Measurements from ENCODE around the gene ENTREP3. TPM values are rescaled to one million over a fixed set of nuclear protein-coding genes. Genes with fewer than 3 reads are reported as not detected.
A peak's percentile ranks its signal among the peaks of the same experiment; 100 is the strongest.
"Not testable (repeated sequence)": the region's sequence is repeated elsewhere in the genome, so short reads cannot be mapped to it uniquely, and the experiment has no call there.

Gene ENTREP3
- total and polyA plus RNA-seq, 5 donors: 9.4 to 22.3 (median 14.6) TPM

DNA sequence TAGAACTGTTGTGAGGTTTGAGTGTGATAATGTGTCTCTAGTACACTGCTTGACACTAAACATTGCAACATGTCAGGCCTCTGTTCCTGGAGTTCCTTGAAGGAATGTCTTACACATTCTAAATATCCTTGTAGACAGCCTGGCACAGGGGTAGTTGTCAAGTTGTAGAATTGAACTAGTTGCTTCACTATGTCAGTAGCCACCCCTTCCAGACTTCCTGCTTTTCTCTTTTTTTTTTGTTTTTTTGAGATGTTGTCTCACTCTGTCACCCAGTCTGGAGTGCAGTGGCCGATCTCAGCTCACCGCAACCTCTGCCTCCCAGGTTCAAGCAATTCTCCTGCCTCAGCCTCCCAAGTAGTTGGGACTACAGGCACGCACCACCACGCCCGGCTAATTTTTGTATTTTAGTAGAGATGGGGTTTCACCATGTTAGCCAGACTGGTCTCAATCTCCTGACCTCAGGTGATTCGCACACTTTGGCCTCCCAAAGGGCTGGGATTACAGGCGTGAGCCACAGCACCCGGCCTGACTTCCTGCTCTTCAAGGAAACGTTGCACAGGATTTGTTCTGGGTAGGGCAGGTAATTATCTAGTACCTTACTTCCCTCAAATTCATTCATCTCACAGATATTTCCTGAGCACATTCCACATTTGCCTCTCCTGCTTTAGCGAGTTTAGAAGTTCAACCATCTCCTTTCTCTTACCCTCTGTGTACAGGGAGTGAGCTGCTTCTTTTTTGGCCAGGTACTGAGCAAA, 34.9 kb downstream of the ENTREP3 start:
- H3K27ac ChIP-seq (ENCODE audit: low read length); ATAC-seq; H3K27me3 ChIP-seq (ENCODE audit: control insufficient read depth, insufficient read depth); DNase-seq; H3K9me3 ChIP-seq (ENCODE audit: control insufficient read depth, low read length); H3K4me1 ChIP-seq (ENCODE audit: control insufficient read depth, insufficient read depth, low read length); H3K4me3 ChIP-seq (ENCODE audit: low read length): not testable (repeated sequence)
- intact Hi-C loops (cut with DNase I): loop anchor here in 2 of 4 donors (10.0 kb wide), 1 partner anchor 46 kb away; the partner anchor contains the start of genes KRTCAP2 (in 2 of the 2) and TRIM46 (in 2 of the 2)
- WGBS: 84% methylated on average over 10 of the region's 10 CpGs

DNA sequence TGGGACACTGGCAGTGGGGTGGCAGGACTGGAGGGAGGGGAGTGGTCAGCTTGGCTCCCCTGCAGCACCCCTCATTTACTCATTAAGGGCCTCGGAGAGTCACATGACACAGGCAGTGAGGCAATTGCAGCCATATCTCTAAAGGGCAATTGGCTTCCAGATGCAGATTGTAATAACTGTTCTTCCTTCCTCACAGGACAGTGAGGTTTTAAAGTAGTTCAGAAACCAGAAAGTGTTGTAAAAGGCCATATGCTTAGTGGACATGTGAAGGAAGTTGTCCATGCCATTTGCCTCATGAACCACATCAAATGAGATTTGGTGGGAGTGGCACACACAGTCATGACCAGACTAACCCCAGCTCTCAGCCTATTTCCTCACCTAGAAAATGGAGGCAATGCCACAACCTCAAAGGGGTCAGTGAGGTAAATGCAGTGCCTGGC, 35.7 kb downstream of the ENTREP3 start:
- DNase-seq: no peak
- peak overlapping the region; percentile 27 for H3K27ac ChIP-seq (ENCODE audit: low read length)
- peak in 1 of 2 donors; percentile 56 for ATAC-seq
- no peaks in the 10 kb centered on the region for H3K27me3 ChIP-seq (ENCODE audit: control insufficient read depth, insufficient read depth)
- H3K4me1 ChIP-seq (ENCODE audit: control insufficient read depth, insufficient read depth, low read length): no peaks in the 10 kb centered on the region
- intact Hi-C loops (cut with DNase I): loop anchor here in 2 of 4 donors (10.0 kb wide), 1 partner anchor 45 kb away; the partner anchor contains the start of genes KRTCAP2 (in 2 of the 2) and TRIM46 (in 2 of the 2)
- peaks cover 5% of the 10 kb centered on the region for H3K9me3 ChIP-seq (ENCODE audit: control insufficient read depth, low read length)
- peak overlapping the region; percentile 34 for H3K4me3 ChIP-seq (ENCODE audit: low read length)
- WGBS: 7% methylated on average over 1 of the region's 1 CpG

GRCh38 chr1:155218854-155219591, 36.3 kb downstream of the ENTREP3 start:
- H3K4me1 ChIP-seq (ENCODE audit: control insufficient read depth, insufficient read depth, low read length): no peaks in the 10 kb centered on the region
- 40% methylated on average over 7 of the region's 7 CpGs for WGBS
- peak overlapping the region; percentile 34 for H3K4me3 ChIP-seq (ENCODE audit: low read length)
- intact Hi-C loops (cut with DNase I): no loop called here
- DNase-seq (no peak), ATAC-seq (peak; percentile 58 to 71)
- H3K27me3 ChIP-seq (ENCODE audit: control insufficient read depth, insufficient read depth): no peaks in the 10 kb centered on the region
- H3K9me3 ChIP-seq (ENCODE audit: control insufficient read depth, low read length): peaks cover 5% of the 10 kb centered on the region
- H3K27ac ChIP-seq (ENCODE audit: low read length): peak overlapping the region; percentile 27

GRCh38 chr1:155214702-155215101, 40.6 kb downstream of the ENTREP3 start:
- intact Hi-C loops (cut with DNase I); ATAC-seq; DNase-seq: not testable (repeated sequence)

GRCh38 chr1:155212051-155212440, 43.2 kb downstream of the ENTREP3 start:
- H3K27ac ChIP-seq (ENCODE audit: low read length); H3K9me3 ChIP-seq (ENCODE audit: control insufficient read depth, low read length); intact Hi-C loops (cut with DNase I); DNase-seq; H3K27me3 ChIP-seq (ENCODE audit: control insufficient read depth, insufficient read depth); H3K4me1 ChIP-seq (ENCODE audit: control insufficient read depth, insufficient read depth, low read length); H3K4me3 ChIP-seq (ENCODE audit: low read length); ATAC-seq: not testable (repeated sequence)
- WGBS: 66% methylated on average over 7 of the region's 7 CpGs

More at GRCh38 chr1:155214702-155215101, 40.6 kb downstream of the ENTREP3 start:
- not testable (repeated sequence) for H3K27ac ChIP-seq (ENCODE audit: low read length); H3K9me3 ChIP-seq (ENCODE audit: control insufficient read depth, low read length); H3K4me3 ChIP-seq (ENCODE audit: low read length); H3K4me1 ChIP-seq (ENCODE audit: control insufficient read depth, insufficient read depth, low read length); H3K27me3 ChIP-seq (ENCODE audit: control insufficient read depth, insufficient read depth)
- 74% methylated on average over 9 of the region's 10 CpGs for WGBS

DNA sequence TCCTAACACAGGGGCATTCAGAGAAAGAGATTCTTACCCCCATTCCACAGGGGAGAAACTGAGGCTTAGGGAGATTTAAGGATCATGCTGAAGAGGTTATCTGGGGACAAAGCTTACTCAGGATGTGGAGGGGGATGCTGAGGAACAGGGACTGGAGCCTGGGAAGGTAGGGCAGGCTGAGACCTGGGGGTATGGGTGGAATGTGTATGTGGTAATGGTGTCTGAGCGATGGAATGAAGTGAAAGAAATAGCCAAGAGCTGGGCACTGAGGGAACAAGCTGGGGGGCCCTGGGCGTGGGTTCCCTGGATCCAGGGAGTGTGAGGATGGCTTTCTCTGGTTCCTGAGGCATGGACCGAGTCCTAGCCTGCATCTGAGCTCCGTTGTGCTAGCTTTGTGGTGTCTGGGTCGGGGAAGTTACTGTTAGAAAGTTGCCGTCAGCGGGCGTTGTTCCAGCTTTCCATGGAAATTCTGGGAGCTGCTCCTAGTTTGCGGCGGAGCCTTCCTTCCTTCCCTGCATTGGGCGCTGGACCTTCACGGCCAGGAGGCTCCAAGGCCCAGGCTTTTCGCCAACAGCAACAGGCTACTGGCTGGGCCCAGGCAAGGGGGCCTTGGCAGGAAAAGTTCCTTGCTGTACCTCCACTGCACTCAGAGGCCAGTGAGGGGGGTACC, 43.8 kb downstream of the ENTREP3 start:
- intact Hi-C loops (cut with DNase I): loop anchor here in 1 of 4 donors (2.0 kb wide), 1 partner anchor 17 kb away; no protein-coding TSS in a partner anchor
- H3K27ac ChIP-seq (ENCODE audit: low read length): not testable (repeated sequence)

DNA sequence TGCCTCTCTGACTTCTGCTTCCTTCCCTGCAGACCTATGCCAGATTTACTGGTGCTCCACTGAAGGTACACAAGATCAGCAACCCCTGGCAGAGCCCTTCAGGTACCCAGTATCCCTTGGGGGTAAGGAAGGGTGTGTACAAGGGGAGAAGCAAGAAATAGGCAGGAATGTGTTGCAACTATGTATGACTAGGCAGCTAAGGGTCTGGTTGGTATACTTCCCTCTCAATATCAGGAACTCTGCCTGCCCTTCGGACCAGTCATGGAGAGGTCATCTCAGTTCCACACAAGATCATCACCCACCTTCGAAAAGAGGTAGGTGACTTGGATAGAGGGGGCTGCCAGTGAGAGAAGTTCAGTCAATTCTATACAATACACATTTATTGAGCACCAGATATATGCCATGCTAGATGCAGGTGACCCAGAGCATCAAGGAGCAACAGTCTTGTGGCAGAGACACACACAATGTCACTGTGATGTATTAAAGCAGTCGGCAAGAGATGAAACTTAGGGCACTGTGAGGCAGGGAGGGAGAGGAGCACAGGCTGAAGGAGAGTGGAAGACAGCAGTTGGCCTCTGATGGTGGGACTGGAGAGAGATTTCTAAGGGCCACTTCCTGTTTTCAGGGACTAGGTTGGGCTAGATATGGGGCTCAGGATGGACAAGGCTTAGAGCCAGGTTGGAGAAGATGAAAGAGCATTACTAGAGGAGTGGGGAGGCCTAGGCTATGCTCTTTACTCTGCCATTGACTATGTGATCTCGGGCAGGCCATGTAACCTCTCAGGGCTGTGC, 44.8 kb downstream of the ENTREP3 start:
- WGBS: 77% methylated on average over 4 of the region's 4 CpGs
- intact Hi-C loops (cut with DNase I): loop anchor here in 1 of 4 donors (2.0 kb wide), 1 partner anchor 18 kb away; no protein-coding TSS in a partner anchor
- H3K4me1 ChIP-seq (ENCODE audit: control insufficient read depth, insufficient read depth, low read length): peaks cover 5% of the 10 kb centered on the region
- no peak overlapping the region for H3K4me3 ChIP-seq (ENCODE audit: low read length)
- H3K27ac ChIP-seq (ENCODE audit: low read length): peak overlapping the region; percentile 31
- no peak for DNase-seq
- no peaks in the 10 kb centered on the region for H3K27me3 ChIP-seq (ENCODE audit: control insufficient read depth, insufficient read depth)
- no peaks in the 10 kb centered on the region for H3K9me3 ChIP-seq (ENCODE audit: control insufficient read depth, low read length)
- no peak for ATAC-seq

More for the DNA sequence above, 43.8 kb downstream of the ENTREP3 start:
- not testable (repeated sequence) for H3K9me3 ChIP-seq (ENCODE audit: control insufficient read depth, low read length); H3K4me3 ChIP-seq (ENCODE audit: low read length); H3K27me3 ChIP-seq (ENCODE audit: control insufficient read depth, insufficient read depth); H3K4me1 ChIP-seq (ENCODE audit: control insufficient read depth, insufficient read depth, low read length)
- DNase-seq: peak; percentile 83 to 88 (median 85)
- WGBS: 44% methylated on average over 13 of the region's 13 CpGs
- peak in 1 of 2 donors; percentile 32 for ATAC-seq

DNA sequence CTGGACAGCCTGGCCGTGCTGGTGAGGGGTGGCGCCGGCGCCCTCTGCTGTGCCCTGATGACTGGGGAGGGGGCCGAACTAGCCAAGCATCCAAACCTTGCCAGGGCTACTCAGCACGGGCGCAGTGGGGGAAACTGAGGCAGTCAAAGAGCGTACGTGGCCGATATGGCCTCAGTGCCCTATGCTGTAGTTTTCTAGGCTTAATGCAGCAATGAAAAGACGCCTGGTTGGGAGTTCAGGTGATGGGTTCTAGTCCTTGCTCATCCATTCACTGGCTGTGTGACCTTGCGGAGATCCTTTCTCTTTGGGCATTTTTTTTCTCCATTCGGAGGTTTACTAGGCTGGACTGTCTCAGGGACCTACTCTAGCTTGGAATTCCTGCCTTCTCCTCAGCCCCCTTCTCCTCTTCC, 46.0 kb downstream of the ENTREP3 start:
- Histone ChIP-seq H3K4me1 (ENCODE audit: control insufficient read depth, insufficient read depth, low read length) (peaks cover 5% of the 10 kb centered on the region), H3K9me3 (ENCODE audit: control insufficient read depth, low read length) (no peaks in the 10 kb centered on the region), H3K4me3 (ENCODE audit: low read length) (peak overlapping the region; percentile 88), H3K27me3 (ENCODE audit: control insufficient read depth, insufficient read depth) (no peaks in the 10 kb centered on the region), H3K27ac (ENCODE audit: low read length) (peak overlapping the region; percentile 98)
- WGBS: 4% methylated on average over 13 of the region's 13 CpGs
- no peak for ATAC-seq
- no peak for DNase-seq
- intact Hi-C loops (cut with DNase I): no loop called here

DNA sequence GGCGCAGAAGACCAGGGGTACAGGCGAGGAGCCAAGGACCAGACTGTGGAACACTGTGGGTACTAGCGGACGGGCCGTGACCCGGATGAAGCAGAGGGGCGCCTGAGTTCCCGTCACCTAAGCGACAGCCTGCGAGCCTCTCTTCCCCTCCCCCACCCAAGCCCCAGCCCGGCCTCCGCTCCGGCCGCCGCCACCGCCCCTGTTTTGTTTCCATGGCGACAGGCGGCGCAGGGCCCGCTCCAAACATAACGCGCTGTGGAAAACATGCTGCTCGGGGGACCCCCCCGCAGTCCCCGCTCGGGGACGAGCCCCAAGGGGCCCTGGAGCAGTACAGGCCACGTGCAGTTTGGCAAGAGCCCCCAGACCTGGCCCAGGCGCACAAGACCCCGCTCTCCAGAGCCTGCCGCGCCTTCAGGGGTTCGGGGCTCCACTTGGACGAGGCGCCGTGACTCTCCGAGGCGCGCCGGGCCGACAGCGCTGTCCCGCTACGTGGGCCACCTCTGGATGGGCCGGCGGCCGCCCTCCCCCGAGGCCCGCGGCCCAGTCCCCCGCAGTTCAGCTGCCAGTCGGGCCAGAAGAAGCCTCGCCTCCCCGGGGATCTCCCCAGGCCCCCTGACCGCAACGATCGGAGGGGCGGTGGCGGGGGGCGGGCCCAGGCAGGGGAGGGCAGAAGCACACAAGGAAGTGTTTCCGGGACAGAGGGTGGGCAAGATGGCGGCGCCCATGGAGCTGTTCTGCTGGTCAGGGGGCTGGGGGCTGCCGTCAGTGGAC, 46.6 kb downstream of the ENTREP3 start, which contains the start of gene MTX1:
MTX1 (plus strand) TSS at position 155 of the 771 bp plus-strand sequence; CDS start at position 265, 110 bp downstream.
- peak within 1 kb of the TSS; percentile 88 for H3K4me3 ChIP-seq (ENCODE audit: low read length)
- under 1% methylated on average over 64 of the region's 64 CpGs for WGBS
- H3K4me1 ChIP-seq (ENCODE audit: control insufficient read depth, insufficient read depth, low read length): peaks cover 5% of the 10 kb centered on the region
- H3K9me3 ChIP-seq (ENCODE audit: control insufficient read depth, low read length): no peaks in the 10 kb centered on the region
- no peaks in the 10 kb centered on the region for H3K27me3 ChIP-seq (ENCODE audit: control insufficient read depth, insufficient read depth)
- intact Hi-C loops (cut with DNase I): no loop called here
- DNase-seq: peak; percentile 96 to 98 (median 98)
- ATAC-seq: peak; percentile 85 to 87
- peak within 1 kb of the TSS; percentile 100 for H3K27ac ChIP-seq (ENCODE audit: low read length)
